22Rv1 (cell line): Measurements from ENCODE around the gene PLAGL1.
A peak's percentile ranks its signal among the peaks of the same experiment; 100 is the strongest.
"Not testable (repeated sequence)": the region's sequence is repeated elsewhere in the genome, so short reads cannot be mapped to it uniquely, and the experiment has no call there.

Experiments
- H3K27ac ChIP-seq: fragments of 450-650 bp; 2 replicates; pipeline ENCODE4 v1.5.1; 2017
- ZFX ChIP-seq: fragments of 450-650 bp; IDR thresholded peaks from 2 replicates; pipeline ENCODE4 v1.6.1; 2017; ENCODE audit warnings: antibody characterized with exemption, borderline replicate concordance
- TF ChIP-seq, protein P1 (sequence below): fragments of 450-650 bp; IDR thresholded peaks from 2 replicates; pipeline ENCODE4 v1.5.1; 2017; ENCODE audit warnings: mild to moderate bottlenecking

The PLAGL1 gene, protein sequence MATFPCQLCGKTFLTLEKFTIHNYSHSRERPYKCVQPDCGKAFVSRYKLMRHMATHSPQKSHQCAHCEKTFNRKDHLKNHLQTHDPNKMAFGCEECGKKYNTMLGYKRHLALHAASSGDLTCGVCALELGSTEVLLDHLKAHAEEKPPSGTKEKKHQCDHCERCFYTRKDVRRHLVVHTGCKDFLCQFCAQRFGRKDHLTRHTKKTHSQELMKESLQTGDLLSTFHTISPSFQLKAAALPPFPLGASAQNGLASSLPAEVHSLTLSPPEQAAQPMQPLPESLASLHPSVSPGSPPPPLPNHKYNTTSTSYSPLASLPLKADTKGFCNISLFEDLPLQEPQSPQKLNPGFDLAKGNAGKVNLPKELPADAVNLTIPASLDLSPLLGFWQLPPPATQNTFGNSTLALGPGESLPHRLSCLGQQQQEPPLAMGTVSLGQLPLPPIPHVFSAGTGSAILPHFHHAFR

DNA sequence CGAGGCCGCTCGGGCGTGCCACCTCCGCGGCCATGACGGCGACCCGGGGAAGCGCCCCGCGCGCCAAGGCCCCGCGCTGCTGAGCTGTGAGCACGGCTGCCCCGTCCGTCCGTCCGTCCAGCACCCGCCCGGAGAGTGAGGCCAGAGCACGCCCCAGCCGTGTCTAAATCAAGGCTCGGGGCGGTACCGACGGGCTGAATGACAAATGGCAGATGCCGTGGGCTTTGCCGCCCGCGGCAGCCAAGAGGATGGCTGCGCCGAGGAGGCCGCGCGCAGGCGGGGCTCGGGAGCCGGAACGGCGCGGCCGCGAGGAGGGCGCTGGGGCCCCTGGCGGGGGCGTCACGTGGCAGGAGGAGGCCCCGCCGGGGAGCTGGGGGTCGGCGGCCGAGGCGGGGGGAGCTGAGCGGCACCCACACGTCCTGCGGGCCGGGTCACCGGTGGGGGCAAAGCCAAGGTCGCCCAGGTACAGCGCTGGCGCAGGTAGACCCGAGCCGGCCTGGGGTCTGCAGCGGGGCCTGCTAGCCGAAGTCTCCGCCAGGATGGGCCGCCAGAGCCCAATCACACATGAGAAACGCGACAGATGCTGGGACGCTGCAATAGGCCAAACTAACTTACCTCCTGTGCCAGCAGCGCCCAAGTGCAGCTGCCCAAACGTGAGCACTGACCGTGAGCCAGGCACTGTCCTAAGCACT lies at the start of gene PLAGL1:
PLAGL1 (minus strand) TSS at position 140 of the 692 bp plus-strand sequence. CDS start 60,123 bp downstream, outside the sequence.
- peak within 1 kb of the TSS; percentile 35 for H3K27ac ChIP-seq
- TF ChIP-seq ZFX = no peak
- TF ChIP-seq, protein P1, sequence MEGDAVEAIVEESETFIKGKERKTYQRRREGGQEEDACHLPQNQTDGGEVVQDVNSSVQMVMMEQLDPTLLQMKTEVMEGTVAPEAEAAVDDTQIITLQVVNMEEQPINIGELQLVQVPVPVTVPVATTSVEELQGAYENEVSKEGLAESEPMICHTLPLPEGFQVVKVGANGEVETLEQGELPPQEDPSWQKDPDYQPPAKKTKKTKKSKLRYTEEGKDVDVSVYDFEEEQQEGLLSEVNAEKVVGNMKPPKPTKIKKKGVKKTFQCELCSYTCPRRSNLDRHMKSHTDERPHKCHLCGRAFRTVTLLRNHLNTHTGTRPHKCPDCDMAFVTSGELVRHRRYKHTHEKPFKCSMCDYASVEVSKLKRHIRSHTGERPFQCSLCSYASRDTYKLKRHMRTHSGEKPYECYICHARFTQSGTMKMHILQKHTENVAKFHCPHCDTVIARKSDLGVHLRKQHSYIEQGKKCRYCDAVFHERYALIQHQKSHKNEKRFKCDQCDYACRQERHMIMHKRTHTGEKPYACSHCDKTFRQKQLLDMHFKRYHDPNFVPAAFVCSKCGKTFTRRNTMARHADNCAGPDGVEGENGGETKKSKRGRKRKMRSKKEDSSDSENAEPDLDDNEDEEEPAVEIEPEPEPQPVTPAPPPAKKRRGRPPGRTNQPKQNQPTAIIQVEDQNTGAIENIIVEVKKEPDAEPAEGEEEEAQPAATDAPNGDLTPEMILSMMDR = 0 out of 2 replicates have a peak, but pooled peaks have one; percentile 9

DNA sequence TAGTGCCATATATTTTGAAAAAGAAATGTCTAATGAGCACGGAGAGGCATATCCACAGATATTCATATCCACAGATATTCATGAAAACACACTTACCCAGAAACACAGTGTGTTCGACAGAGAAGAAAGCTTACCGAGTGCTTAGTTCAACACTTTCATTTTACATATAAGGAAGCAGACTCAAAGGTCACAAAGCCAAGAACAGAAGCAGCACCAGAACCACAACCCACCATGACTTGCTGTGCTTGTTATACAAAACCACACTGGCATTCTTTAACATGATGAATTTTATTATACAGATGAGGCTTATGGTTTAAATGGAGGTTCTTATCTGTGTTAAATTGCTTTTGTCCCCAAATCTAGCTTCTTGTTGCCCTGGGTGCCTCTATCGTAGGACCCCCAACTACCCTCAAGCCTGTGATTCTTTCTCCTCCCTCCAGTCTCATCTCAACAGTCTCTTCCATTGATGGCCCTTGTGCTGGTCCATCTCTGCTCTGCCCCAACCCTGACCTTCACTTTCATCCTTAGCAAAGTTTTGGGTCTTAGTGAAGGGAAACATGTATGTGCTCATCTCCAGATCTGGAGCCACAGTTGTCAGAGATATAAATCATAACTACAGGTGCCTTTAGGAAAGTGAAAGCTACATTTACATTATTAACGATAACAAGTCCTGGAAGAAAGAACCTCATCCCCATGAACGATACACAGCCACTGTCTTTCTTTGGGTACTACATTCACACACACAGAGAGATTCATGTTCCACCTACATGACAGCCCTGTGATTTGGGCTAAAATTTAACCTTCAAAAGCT lies 47.3 kb upstream of the PLAGL1 start:
- TF ChIP-seq ZFX = no peak
- TF ChIP-seq, protein P1 = no peak
- H3K27ac ChIP-seq = no peak overlapping the region

DNA sequence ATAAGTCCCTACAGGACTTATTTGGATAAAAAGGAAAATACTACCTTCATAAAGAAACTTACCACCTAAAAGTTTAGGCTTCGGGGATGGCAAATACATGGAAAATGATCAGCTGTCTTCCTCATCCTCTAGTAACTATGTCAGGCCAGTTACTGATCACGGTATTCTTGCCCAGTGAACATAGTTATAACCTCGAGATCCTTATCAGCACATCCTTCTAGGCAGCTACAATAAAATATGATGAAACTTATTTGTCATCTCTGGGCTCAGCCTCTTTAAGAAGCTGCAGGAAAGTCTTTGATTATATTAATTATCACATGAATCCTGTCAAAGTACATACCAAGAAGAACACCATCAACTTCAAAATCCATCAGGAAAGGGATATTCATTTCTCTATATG lies 45.5 kb upstream of the PLAGL1 start:
- TF ChIP-seq, protein P1 = no peak
- no peak for TF ChIP-seq ZFX
- H3K27ac ChIP-seq = no peak overlapping the region

DNA sequence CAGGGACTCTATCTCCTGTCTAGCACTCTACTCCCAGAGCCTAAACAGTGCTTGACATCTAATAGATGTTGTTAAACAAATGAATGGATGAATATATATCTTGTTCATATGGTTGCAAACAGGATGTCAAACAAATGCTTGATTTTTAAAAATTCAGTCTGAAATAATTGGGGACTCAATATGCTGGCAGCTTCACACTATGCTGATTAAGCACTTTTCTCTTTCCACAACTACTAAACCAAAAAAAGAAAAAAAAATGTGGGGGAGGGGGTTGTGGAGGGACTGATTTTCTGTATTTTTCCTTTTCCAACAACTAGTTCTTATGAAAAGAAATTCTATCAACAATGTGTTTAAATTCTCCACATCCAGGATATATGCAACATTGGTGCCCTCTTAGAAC lies 44.4 kb upstream of the PLAGL1 start:
- TF ChIP-seq, protein P1 = no peak
- no peak for TF ChIP-seq ZFX

DNA sequence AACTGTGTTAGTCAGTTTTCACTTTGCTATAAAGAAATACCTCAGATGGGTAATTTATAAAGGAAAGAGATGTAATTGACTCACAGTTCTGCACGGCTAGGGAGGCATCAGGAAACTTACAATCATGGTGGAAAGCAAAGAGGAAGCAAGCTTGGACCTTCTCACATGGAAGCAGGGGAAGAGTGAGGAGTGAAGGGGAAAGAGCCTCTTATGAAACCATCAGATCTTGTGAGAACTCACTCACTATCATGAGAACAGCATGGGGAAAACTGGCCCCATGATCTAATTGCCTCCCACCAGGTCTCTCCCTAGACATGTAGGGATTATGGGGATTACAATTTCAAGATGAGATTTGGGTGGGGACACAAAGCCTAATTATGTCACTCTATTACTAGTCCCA lies 41.3 kb upstream of the PLAGL1 start:
- TF ChIP-seq, protein P1 = no peak
- no peak for TF ChIP-seq ZFX

More for the DNA sequence above, 44.4 kb upstream of the PLAGL1 start:
- H3K27ac ChIP-seq = no peak overlapping the region

DNA sequence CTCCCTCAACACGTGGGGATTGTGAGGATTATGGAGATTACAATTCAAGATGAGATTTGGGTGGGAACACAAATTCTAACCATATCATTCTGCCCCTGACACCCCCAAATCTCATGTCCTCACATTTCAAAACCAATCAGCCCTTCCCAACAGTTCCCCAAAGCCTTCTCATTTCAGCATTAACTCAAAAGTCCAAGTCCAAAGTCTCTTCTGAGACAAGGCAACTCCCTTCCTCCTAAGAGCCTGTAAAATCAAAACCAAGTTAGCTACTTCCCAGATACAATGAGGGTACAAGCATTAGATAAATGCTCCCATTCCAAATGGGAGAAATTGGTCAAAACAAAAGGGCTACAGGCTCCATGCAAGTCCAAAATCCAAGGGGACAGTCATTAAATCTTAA lies 39.6 kb upstream of the PLAGL1 start:
- no peak for TF ChIP-seq ZFX
- TF ChIP-seq, protein P1 = no peak
- no peak overlapping the region for H3K27ac ChIP-seq

More for the DNA sequence above, 41.3 kb upstream of the PLAGL1 start:
- no peak overlapping the region for H3K27ac ChIP-seq

DNA sequence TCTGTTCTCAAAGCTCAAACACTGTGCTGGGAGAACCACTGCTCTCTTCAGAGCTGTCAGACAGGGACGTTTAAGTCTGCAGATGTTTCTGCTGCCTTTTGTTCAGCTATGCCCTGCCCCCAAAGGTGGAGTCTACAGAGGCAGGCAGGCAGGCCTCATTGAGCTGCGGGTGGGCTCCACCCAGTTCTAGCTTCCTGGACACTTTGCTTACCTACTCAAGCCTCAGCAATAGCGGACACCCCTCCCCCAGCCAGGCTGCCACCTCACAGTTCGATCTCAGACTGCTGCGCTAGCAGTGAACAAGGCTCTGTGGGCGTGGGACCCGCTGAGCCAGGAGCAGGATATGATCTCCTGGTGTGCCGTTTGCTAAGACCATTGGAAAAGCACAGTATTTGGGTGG lies 38.6 kb upstream of the PLAGL1 start:
- not testable (repeated sequence) for H3K27ac ChIP-seq

DNA sequence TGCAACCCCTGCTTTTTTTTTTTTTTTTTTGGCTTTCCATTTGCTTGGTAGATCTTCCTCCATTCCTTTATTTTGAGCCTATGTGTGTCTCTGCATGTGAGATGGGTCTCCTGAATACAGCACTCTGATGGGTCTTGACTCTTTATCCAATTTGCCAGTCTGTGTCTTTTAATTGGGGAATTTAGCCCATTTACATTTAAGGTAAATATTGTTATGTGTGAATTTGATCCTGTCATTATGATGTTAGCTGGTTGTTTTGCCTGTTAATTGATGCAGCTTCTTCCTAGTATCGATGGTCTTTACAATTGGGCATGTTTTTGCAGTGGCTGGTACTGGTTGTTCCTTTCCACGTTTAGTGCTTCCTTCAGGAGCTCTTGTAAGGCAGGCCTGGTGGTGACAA lies 36.9 kb upstream of the PLAGL1 start:
- H3K27ac ChIP-seq = not testable (repeated sequence)
